OCI-LY7 (cell line): ENCODE data around the gene TAF1B.
"Not testable (repeated sequence)": the region's sequence is repeated elsewhere in the genome, so short reads cannot be mapped to it uniquely, and the experiment has no call there.

ENCODE experiments used
- EZH2phosphoT487 ChIP-seq: fragments of 200-600 bp; sonication (generic); IDR thresholded peaks from 2 replicates; pipeline ENCODE4 v1.6.1; 2018; ENCODE audit warnings: low read depth, borderline replicate concordance, mild to moderate bottlenecking, mixed run types, antibody characterized with exemption, low read length, moderate library complexity, mixed read lengths
- TF ChIP-seq, protein P1 (sequence below): fragments of 200-600 bp; sonication (generic); conservative IDR thresholded peaks from 2 replicates; pipeline ENCODE4 v1.5.1; 2014; ENCODE audit warnings: mild to moderate bottlenecking, antibody characterized with exemption, low read length, moderate library complexity, mixed read lengths

DNA sequence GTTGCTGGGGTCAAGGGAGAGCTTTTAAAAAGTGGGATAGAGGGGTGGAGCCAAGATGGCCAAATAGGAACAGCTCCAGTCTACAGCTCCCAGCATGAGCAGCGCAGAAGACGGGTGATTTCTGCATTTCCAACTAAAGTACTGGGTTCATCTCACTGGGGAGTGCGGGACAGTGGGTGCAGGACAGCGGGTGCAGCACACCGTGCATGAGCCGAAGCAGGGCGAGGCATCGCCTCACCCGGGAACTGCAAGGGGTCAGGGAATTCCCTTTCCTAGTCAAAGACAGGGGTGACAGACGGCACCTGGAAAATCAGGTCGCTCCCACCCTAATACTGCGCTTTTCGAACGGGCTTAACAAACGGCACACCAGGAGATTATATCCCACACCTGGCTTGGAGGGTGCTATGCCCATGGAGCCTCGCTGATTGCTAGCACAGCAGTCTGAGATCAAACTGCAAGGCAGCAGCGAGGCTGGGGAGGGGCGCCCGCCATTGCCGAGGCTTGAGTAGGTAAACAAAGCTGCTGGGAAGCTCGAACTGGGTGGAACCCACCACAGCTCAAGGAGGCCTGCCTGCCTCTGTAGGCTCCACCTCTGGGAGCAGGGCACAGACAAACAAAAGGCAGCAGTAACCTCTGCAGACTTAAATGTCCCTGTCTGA lies 17.8 kb downstream of the TAF1B start:
- TF ChIP-seq, protein P1, sequence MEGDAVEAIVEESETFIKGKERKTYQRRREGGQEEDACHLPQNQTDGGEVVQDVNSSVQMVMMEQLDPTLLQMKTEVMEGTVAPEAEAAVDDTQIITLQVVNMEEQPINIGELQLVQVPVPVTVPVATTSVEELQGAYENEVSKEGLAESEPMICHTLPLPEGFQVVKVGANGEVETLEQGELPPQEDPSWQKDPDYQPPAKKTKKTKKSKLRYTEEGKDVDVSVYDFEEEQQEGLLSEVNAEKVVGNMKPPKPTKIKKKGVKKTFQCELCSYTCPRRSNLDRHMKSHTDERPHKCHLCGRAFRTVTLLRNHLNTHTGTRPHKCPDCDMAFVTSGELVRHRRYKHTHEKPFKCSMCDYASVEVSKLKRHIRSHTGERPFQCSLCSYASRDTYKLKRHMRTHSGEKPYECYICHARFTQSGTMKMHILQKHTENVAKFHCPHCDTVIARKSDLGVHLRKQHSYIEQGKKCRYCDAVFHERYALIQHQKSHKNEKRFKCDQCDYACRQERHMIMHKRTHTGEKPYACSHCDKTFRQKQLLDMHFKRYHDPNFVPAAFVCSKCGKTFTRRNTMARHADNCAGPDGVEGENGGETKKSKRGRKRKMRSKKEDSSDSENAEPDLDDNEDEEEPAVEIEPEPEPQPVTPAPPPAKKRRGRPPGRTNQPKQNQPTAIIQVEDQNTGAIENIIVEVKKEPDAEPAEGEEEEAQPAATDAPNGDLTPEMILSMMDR = not testable (repeated sequence)
- not testable (repeated sequence) for TF ChIP-seq EZH2phosphoT487
